Measurements from ENCODE around the gene CCND2. TPM values are rescaled to one million over a fixed set of nuclear protein-coding genes. Genes with fewer than 3 reads are reported as not detected.

Gene CCND2
- total and polyA plus RNA-seq, 2 of the 8 experiments (the other 6 are each of a cell fraction or from before 2014, with no cell fraction given), result 41.7 to 223 TPM

- TF ChIP-seq, protein P1, sequence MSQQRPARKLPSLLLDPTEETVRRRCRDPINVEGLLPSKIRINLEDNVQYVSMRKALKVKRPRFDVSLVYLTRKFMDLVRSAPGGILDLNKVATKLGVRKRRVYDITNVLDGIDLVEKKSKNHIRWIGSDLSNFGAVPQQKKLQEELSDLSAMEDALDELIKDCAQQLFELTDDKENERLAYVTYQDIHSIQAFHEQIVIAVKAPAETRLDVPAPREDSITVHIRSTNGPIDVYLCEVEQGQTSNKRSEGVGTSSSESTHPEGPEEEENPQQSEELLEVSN (IDR thresholded peaks at IDR 0.05), result no peak
- TF ChIP-seq CHD1 (IDR thresholded peaks at IDR 0.05; ENCODE audit: low read depth, low read length) (no peak), TEAD4 (IDR thresholded peaks at IDR 0.05; ENCODE audit: low read depth, low read length) (no peak), RAD21 (IDR thresholded peaks at IDR 0.05 in 1 of 2, conservative IDR thresholded peaks at IDR 0.05 in 1 of 2; ENCODE audit: low read depth in 2 of 2, low read length in 2 of 2) (no peak), NRF1 (IDR thresholded peaks at IDR 0.05; ENCODE audit: low read depth, low read length) (no peak), CREB1 (IDR thresholded peaks at IDR 0.05) (no peak)
Measured at GRCh38 chr12:4267704-4268328, 5.7 kb upstream of the CCND2 start (continued).
